GM19351 (cell line): ENCODE results near the gene SEC22C.

Experiments used
- ATAC-seq: cut with Tn5 transposase; IDR thresholded peaks from one replicate; pipeline ENCODE4 v1.9.1; 2021; ENCODE audit warnings: mild to moderate bottlenecking, moderate library complexity; ENCODE audit not compliant: unreplicated experiment

SEC22C gene

DNA sequence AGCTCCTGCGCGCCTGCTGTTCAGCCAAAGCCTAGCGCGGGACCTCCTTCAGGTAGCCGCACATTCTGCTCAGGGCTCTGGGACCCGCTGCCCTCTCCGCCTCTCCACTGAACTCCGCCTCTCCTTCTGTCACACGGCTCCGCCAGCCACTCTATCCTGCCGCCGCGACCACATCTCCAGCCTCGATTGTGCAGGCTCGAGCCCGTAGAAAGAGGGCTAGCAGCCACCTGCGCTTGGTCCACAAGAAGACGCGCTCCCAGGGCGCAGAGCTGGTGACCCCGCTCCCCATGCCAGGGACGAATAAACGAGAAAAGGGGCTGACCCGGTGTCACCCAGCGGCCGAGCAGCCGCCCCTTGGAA, 80.5 kb downstream of the SEC22C start:
- ATAC-seq: no peak

DNA sequence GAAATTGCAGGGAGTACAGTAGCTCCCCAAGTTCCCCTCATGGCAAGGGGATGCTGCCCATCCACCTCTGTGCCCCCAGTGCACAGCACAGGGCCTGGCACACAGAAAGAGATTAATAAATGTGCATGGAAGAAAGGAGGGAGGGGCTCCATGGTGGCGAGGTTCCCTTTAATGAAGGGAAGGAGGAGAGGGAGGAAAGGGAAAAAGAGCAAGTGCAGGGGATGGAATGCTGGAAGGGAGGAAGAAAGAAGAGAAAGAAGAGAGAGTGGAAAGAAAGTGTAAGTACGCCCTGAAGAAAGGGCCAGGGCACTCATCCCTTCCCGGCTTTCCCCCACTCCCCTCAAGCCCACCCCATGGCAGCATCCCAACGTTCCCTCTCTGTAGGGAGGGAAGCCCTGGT, 80.9 kb downstream of the SEC22C start:
- no peak for ATAC-seq

DNA sequence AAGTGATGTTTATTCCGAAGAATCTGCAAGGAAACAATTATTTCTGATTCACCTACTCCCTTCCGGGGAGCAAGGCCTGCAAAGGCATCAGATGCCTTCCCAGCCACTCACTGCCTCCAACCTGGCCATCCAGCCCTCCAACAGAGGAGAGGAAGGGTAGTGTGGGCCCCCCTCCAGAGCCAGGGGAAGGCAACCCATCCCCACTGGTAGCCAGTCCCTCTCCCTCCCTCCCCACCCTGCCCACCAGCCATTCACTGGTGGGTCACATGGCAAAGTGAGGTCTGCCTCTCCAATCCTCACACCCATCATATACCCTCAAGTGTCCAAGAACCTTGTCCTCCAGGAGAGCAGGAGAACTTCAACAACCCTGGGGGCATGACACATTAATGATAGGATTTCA, 81.7 kb downstream of the SEC22C start:
- no peak for ATAC-seq

DNA sequence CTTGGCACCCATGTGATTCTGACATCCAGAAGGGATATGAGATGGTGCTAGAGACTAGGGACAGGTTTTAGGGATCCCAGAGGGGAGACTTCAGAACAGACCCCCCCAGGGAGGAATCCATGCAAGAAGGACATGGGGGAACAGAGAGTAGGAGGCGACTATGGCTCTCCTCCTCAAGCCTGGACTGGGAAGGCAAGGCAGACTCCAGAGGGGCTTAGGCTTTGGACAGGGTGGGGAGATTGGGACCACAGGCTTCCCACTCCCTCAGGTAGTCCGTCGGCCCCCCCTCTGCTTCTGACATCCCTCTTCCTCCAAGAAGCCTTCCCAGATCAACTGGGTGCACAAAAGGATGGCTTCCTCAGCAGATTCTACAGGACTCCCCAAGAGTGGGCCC, 82.3 kb downstream of the SEC22C start:
- ATAC-seq: no peak

DNA sequence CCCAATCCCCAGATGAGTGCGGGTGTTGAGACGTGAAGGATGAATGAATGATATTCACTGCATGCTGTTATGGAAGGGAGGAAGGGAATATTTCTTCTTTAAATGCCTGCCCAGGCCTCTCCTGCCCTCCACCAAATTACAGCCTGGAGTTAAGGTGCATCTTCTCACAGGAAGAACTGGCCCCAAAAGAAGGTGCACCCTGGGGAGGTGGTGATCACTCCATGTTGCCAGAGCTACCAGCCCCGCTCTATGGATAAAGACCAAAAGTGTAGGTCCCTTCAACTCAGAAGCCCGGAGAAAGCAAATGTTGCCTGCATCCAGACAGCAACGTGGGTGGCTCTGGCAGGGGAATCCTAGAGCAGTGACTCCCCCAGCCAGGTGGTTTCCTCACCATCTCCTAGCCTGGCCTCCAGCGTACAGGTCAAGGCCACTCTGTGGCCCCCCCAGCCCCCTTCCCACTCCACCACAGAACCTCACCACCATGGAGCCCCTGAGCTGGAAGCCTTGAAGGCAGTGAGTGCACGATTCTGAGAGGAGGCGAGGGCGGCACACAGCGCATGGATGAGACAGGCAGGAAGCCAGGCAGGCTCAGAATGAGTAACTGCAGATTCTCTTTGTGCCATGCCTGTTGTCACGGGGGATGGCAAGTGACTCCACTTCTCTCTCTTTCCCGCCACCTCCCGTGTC, 82.8 kb downstream of the SEC22C start:
- no peak for ATAC-seq

DNA sequence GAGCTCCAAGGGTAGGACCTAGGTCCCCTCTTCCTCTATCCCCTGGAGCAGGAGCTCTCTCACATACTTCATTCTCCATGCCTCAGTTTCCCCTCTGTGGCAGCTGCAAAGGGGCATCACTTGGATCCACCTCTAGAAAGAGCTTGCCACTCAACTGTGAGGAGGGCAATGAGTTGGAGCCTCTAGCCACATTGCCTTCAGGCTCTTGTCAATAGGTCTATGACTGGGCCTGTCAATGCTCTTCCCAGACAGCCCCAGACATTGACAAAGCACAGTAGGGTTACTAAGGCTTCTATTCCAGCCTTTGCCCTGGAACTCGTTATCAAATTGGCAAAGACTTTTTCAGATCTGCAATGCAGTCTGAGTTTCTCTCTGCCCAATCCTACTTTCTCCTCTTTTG, 83.7 kb downstream of the SEC22C start:
- ATAC-seq: no peak
